Body of pancreas (tissue), 4 donors: ENCODE data around the gene RBL2. TPM values are rescaled to one million over a fixed set of nuclear protein-coding genes. Genes with fewer than 3 reads are reported as not detected.
A peak's percentile ranks its signal among the peaks of the same experiment; 100 is the strongest.

Source experiments
- ATAC-seq: fragments of 150-250 bp; one replicate; pipeline ENCODE4 v1.9.1; 2016
- DNase-seq, 4 donors: peaks; one replicate each; pipeline ENCODE4 v3.0.0-alpha.2; 2019
- H3K27ac ChIP-seq, 4 donors: fragments of 200-600 bp; sonication (generic); 1 replicate in 3 of 4; 2 replicates in 1 of 4; pipeline versions ENCODE4 v1.5.1 to v1.6.1; 2016 to 2019; ENCODE audit warnings: mild to moderate bottlenecking in 1 of 4, mixed read lengths in 1 of 4, moderate library complexity in 1 of 4
- H3K27me3 ChIP-seq, 2 donors: fragments of 200-600 bp; sonication (generic); one replicate each; pipeline ENCODE4 v1.6.0; 2016; ENCODE audit warnings: mild to moderate bottlenecking in 1 of 2
- H3K36me3 ChIP-seq, 2 donors: fragments of 200-600 bp; sonication (generic); replicated peaks in 1 of 2; 2 replicates each; pipeline ENCODE4 v1.5.1; 2016; ENCODE audit warnings: low read depth in 2 of 2; ENCODE audit not compliant: insufficient read depth in 1 of 2
- H3K4me1 ChIP-seq: fragments of 200-600 bp; sonication (generic); one replicate; pipeline ENCODE4 v1.6.0; 2016
- H3K4me3 ChIP-seq, 2 donors: fragments of 200-600 bp; sonication (generic); 1 replicate in 1 of 2; 2 replicates in 1 of 2; pipeline ENCODE4 v1.5.1; 2016 to 2019
- H3K9me3 ChIP-seq, 3 donors: fragments of 200-600 bp; sonication (generic); 1 replicate in 2 of 3; 2 replicates in 1 of 3; pipeline ENCODE4 v1.5.1; 2016
- CTCF ChIP-seq, 7 experiments: fragments of 450-650 bp in 4 of 7; fragments of 200-600 bp in 3 of 7; sonication (generic) in 3 of 7; IDR thresholded peaks; one replicate each; pipeline ENCODE4 v1.5.1; 2016 to 2019; ENCODE audit warnings: antibody characterized with exemption in 7 of 7
- POLR2A ChIP-seq, 3 donors: fragments of 450-650 bp; IDR thresholded peaks; one replicate each; pipeline ENCODE4 v1.6.1; 2016; ENCODE audit warnings: antibody characterized with exemption in 3 of 3, mild to moderate bottlenecking in 2 of 3
- WGBS, 2 donors: methylation state at CpG; one replicate each; pipeline ENCODE4 v1.1.5; 2017; 5-methylcytosine and 5-hydroxymethylcytosine counted together
- intact Hi-C: fragments of 100-400 bp; cut with DNase I; formaldehyde crosslinking; loops from one replicate; pipeline ENCODE4 v1.15.1; 2023
- total RNA-seq, 2 donors: library from RNA; depleted of rRNA; stranded (reverse); fragments of >200 nt; gene quantifications; one replicate each; pipeline ENCODE4 v1.1.0, GENCODE V29; 2016

Gene RBL2
- total RNA-seq, 2 donors from 2014 or later: 82.7 to 114 TPM

- intact Hi-C loops: no loop called here
- TF ChIP-seq CTCF (IDR thresholded peaks at IDR 0.05): no peak
- TF ChIP-seq POLR2A (IDR thresholded peaks at IDR 0.05): no peak
- H3K4me3 ChIP-seq: no peak overlapping the region
- 80% methylated on average over 3 of the region's 3 CpGs for WGBS, 2 donors
- no peaks in the 10 kb centered on the region for H3K36me3 ChIP-seq
- H3K27ac ChIP-seq: no peak overlapping the region
- H3K9me3 ChIP-seq: no peaks in the 10 kb centered on the region
- ATAC-seq: no peak
- no peaks in the 10 kb centered on the region for H3K27me3 ChIP-seq
- H3K4me1 ChIP-seq: peaks cover 36% of the 10 kb centered on the region
- no peak for DNase-seq
Observed at GRCh38 chr16:53506254-53506653, 72.0 kb downstream of the RBL2 start.

- no peak for ATAC-seq
- Histone ChIP-seq H3K27ac (no peak overlapping the region), H3K4me3 (no peak overlapping the region), H3K27me3 (no peaks in the 10 kb centered on the region), H3K36me3 (no peaks in the 10 kb centered on the region), H3K9me3 (no peaks in the 10 kb centered on the region), H3K4me1 (peaks cover 38% of the 10 kb centered on the region)
- WGBS, 2 donors: 71 to 81% methylated on average over 12 of the region's 12 CpGs
- intact Hi-C loops: no loop called here
- DNase-seq: no peak
- no peak for TF ChIP-seq CTCF (IDR thresholded peaks at IDR 0.05)
- no peak for TF ChIP-seq POLR2A (IDR thresholded peaks at IDR 0.05)
Observed at GRCh38 chr16:53507464-53508179, 73.4 kb downstream of the RBL2 start.

DNA sequence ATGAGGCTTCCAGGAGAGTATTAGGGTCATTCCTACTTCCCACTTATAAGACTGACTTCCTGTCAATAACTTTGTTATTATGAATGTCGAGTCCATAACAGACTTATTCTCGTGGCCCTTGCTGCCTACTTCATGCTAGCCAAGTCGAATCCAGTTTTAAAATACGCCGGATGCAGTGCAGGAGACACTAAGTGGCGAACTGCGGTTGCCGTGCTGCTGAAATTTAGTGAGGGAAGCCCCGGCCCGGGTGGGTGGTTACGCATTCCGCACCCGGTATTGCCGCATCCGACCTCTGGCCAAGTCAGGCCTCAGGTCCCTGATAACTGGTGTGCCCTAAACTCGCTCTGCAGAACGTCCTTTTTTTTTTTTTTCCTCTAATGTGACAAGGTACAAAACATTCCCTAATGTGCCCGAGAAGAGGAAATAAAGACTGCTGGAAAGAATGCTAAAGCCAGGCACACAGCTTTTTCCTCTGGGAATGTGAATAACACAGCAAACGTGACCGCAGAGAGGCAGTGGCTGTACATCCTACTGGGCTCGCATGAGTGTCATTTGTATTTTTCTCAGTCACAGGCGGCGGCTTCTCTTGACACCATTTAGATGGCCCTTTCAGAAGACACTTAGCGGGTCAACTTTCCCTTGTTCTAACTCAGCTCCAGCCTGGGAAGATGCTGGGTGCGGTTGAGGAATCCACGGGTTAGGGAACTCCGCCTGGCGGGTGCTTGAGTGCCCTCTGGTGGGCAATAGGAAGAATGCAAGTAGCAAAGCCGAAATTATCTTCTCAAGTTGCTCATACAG lies 75.8 kb downstream of the RBL2 start:
- 33 to 39% methylated on average over 28 to 29 of the region's 29 CpGs for WGBS, 2 donors
- H3K27ac ChIP-seq: peak overlapping the region in 3 of 4 donors; percentile 73 to 79 (median 76)
- TF ChIP-seq CTCF (IDR thresholded peaks at IDR 0.05) (peak; percentile 83 to 98 (median 91)), POLR2A (IDR thresholded peaks at IDR 0.05) (no peak)
- intact Hi-C loops: no loop called here
- H3K36me3 ChIP-seq: no peaks in the 10 kb centered on the region
- no peaks in the 10 kb centered on the region for H3K27me3 ChIP-seq
- peaks cover 26% of the 10 kb centered on the region for H3K4me1 ChIP-seq
- no peaks in the 10 kb centered on the region for H3K9me3 ChIP-seq
- ATAC-seq: peak; percentile 82
- no peak overlapping the region for H3K4me3 ChIP-seq
- DNase-seq: peak; percentile 59 to 69 (median 64)

- WGBS, 2 donors: 30 to 50% methylated on average over 2 of the region's 2 CpGs
- ATAC-seq (no peak), DNase-seq (no peak)
- H3K36me3 ChIP-seq: no peaks in the 10 kb centered on the region
- H3K27ac ChIP-seq: peak overlapping the region; percentile 59 to 79 (median 74)
- intact Hi-C loops: no loop called here
- no peaks in the 10 kb centered on the region for H3K9me3 ChIP-seq
- no peak overlapping the region for H3K4me3 ChIP-seq
- no peaks in the 10 kb centered on the region for H3K27me3 ChIP-seq
- peaks cover 26% of the 10 kb centered on the region for H3K4me1 ChIP-seq
- TF ChIP-seq CTCF (IDR thresholded peaks at IDR 0.05) (no peak), POLR2A (IDR thresholded peaks at IDR 0.05) (no peak)
Observed at GRCh38 chr16:53510704-53511070, 76.4 kb downstream of the RBL2 start.
